ENCODE results near the gene APOBEC3F. TPM values are rescaled to one million over a fixed set of nuclear protein-coding genes. Genes with fewer than 3 reads are reported as not detected.

Gene APOBEC3F
- total RNA-seq, 1 experiment from 2014 or later: not detected

DNA sequence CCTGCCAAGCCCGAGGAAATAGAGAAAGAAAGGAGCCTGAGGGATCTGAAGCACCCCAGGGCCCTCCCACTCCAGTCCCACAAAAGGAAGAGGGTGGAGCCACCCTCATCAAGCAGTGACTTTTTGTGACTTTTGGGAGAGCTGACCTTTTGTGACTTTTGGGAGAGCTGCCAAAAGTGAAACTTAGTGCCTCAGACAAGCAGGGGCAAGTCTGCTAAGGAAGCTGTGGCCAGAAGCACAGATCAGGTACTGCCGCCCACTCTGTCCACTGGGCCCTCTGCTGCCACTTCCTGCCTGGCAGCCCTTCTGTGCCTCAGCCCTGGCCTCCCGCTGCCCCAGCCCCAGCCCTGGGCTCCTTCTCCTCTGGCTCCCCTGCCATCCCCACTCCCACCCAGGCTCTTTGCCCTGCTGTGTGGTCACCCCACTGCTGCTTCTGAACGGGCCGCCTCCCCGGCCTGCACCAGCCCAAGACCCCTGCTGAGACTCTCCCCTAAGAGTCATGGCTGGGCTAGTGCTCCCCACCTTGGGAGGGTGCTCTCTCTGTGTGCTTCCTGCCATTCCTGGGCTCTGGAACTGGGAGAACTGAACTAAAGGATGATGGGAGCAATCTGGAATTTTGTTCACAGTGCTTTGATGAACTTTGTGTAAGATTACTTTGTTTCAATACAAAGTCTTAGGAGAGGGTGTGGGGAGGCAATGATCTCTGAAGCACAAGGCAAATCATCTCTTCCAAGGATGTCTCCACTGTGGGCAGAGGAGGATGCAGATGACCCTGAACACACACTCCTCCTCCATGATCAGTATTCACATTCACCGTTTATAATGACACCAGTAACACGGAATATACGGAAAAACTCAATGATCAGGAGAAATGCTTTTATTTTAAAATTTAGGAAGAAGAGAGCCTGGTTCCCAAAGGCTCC lies 56.7 kb downstream of the APOBEC3F start, which contains the start of gene APOBEC3H:
Gene APOBEC3H, plus strand, starts transcription at position 147 of the 923 bp plus-strand sequence. CDS start 3,035 bp downstream, outside the sequence.
- Histone ChIP-seq H3K27me3 (ENCODE audit: low read length) (no peaks in the 10 kb centered on the region), H3F3A (ENCODE audit: low read length, unreplicated experiment) (no peaks in the 10 kb centered on the region), H3K27ac (ENCODE audit: low read length) (peak within 1 kb of the TSS; percentile 32; the same call in 1 of the 2 replicates), H4K20me1 (ENCODE audit: low read length) (no peaks in the 10 kb centered on the region), H3K4me2 (ENCODE audit: low read length) (no peak within 1 kb of the TSS), H3K9ac (ENCODE audit: low read length) (no peak within 1 kb of the TSS), H3K4me1 (ENCODE audit: insufficient read depth, low read length) (peaks cover 19% of the 10 kb centered on the region), H3K79me2 (ENCODE audit: low read length) (no peaks in the 10 kb centered on the region), H2AFZ (ENCODE audit: low read length) (peak within 1 kb of the TSS; percentile 50; the same call in 1 of the 2 replicates), H3K9me2 (replicated peaks; ENCODE audit: low read length) (no peaks in the 10 kb centered on the region), H3K9me3 (ENCODE audit: low read length) (no peaks in the 10 kb centered on the region), H3K36me3 (ENCODE audit: low read depth, low read length) (no peaks in the 10 kb centered on the region), H3K4me3 (ENCODE audit: low read length) (no peak within 1 kb of the TSS)
- TF ChIP-seq EZH2phosphoT487 (IDR thresholded peaks at IDR 0.05; ENCODE audit: borderline replicate concordance, low read length): no peak
- TF ChIP-seq EZH2 (IDR thresholded peaks at IDR 0.05; ENCODE audit: low read length, unreplicated experiment): no peak
- TF ChIP-seq, protein P1, sequence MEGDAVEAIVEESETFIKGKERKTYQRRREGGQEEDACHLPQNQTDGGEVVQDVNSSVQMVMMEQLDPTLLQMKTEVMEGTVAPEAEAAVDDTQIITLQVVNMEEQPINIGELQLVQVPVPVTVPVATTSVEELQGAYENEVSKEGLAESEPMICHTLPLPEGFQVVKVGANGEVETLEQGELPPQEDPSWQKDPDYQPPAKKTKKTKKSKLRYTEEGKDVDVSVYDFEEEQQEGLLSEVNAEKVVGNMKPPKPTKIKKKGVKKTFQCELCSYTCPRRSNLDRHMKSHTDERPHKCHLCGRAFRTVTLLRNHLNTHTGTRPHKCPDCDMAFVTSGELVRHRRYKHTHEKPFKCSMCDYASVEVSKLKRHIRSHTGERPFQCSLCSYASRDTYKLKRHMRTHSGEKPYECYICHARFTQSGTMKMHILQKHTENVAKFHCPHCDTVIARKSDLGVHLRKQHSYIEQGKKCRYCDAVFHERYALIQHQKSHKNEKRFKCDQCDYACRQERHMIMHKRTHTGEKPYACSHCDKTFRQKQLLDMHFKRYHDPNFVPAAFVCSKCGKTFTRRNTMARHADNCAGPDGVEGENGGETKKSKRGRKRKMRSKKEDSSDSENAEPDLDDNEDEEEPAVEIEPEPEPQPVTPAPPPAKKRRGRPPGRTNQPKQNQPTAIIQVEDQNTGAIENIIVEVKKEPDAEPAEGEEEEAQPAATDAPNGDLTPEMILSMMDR (conservative IDR thresholded peaks at IDR 0.05; ENCODE audit: low read depth, low read length): no peak
- intact Hi-C loops (cut with micrococcal nuclease): no loop called here
- peak; percentile 45; the same call in 1 of the 2 replicates for ATAC-seq
- peak; percentile 18 for DNase-seq
- POLR2A ChIA-PET (ENCODE audit: unreplicated experiment): no interaction called here
- no TSS peak for BruUV-seq (replicated peaks)
- CTCF ChIA-PET: no interaction called here

GRCh38 chr22:39098026-39098425 lies 57.4 kb downstream of the APOBEC3F start:
- Histone ChIP-seq H3F3A (ENCODE audit: low read length, unreplicated experiment) (no peaks in the 10 kb centered on the region), H3K79me2 (ENCODE audit: low read length) (no peaks in the 10 kb centered on the region), H3K36me3 (ENCODE audit: low read depth, low read length) (no peaks in the 10 kb centered on the region), H3K27me3 (ENCODE audit: low read length) (no peaks in the 10 kb centered on the region), H3K27ac (ENCODE audit: low read length) (no peak overlapping the region), H3K4me1 (ENCODE audit: insufficient read depth, low read length) (peaks cover 14% of the 10 kb centered on the region), H4K20me1 (ENCODE audit: low read length) (no peaks in the 10 kb centered on the region), H3K9me2 (replicated peaks; ENCODE audit: low read length) (no peaks in the 10 kb centered on the region), H3K4me2 (ENCODE audit: low read length) (no peak overlapping the region), H3K9ac (ENCODE audit: low read length) (no peak overlapping the region), H2AFZ (ENCODE audit: low read length) (no peak overlapping the region), H3K4me3 (ENCODE audit: low read length) (no peak overlapping the region), H3K9me3 (ENCODE audit: low read length) (no peaks in the 10 kb centered on the region)
- no peak for DNase-seq
- ChIA-PET CTCF (no interaction called here), POLR2A (ENCODE audit: unreplicated experiment) (no interaction called here)
- peak; percentile 40; the same call in 1 of the 2 replicates for ATAC-seq
- TF ChIP-seq, protein P1 (conservative IDR thresholded peaks at IDR 0.05; ENCODE audit: low read depth, low read length): no peak
- no peak for TF ChIP-seq EZH2 (IDR thresholded peaks at IDR 0.05; ENCODE audit: low read length, unreplicated experiment)
- no peak for TF ChIP-seq EZH2phosphoT487 (IDR thresholded peaks at IDR 0.05; ENCODE audit: borderline replicate concordance, low read length)
- intact Hi-C loops (cut with micrococcal nuclease): no loop called here
- BruUV-seq (replicated peaks): no TSS peak

DNA sequence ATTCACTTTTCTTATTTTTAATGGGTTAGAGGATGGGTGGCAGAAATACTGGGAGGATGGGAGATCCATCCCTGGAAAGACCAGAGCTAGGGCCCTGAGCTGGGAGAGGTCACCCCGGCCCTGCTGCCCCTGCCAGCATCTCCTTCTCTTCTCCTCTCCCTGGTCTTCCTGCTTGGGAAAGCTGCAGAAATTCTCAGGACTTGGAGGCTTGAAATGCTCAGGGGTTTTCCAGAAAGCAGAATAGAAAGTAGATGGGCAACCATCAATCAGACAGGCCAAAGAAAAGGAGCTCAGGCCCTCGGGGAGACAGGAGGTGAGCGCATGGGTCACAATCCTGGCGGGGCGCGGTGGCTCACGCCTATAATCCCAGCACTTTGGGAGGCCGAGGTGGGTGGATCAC lies 57.9 kb downstream of the APOBEC3F start:
- no peak overlapping the region for H3K4me3 ChIP-seq (ENCODE audit: low read length)
- DNase-seq (no peak), ATAC-seq (no peak)
- H3K36me3 ChIP-seq (ENCODE audit: low read depth, low read length): no peaks in the 10 kb centered on the region
- no peaks in the 10 kb centered on the region for H3K27me3 ChIP-seq (ENCODE audit: low read length)
- H4K20me1 ChIP-seq (ENCODE audit: low read length): no peaks in the 10 kb centered on the region
- ChIA-PET POLR2A (ENCODE audit: unreplicated experiment) (no interaction called here), CTCF (no interaction called here)
- no peaks in the 10 kb centered on the region for H3F3A ChIP-seq (ENCODE audit: low read length, unreplicated experiment)
- TF ChIP-seq, protein P1 (conservative IDR thresholded peaks at IDR 0.05; ENCODE audit: low read depth, low read length): no peak
- TF ChIP-seq EZH2 (IDR thresholded peaks at IDR 0.05; ENCODE audit: low read length, unreplicated experiment) (no peak), EZH2phosphoT487 (IDR thresholded peaks at IDR 0.05; ENCODE audit: borderline replicate concordance, low read length) (no peak)
- no TSS peak for BruUV-seq (replicated peaks)
- H3K79me2 ChIP-seq (ENCODE audit: low read length): no peaks in the 10 kb centered on the region
- no peaks in the 10 kb centered on the region for H3K9me2 ChIP-seq (replicated peaks; ENCODE audit: low read length)
- H3K4me2 ChIP-seq (ENCODE audit: low read length): no peak overlapping the region
- H3K27ac ChIP-seq (ENCODE audit: low read length): no peak overlapping the region
- no peak overlapping the region for H3K9ac ChIP-seq (ENCODE audit: low read length)
- H2AFZ ChIP-seq (ENCODE audit: low read length): no peak overlapping the region
- H3K9me3 ChIP-seq (ENCODE audit: low read length): no peaks in the 10 kb centered on the region
- H3K4me1 ChIP-seq (ENCODE audit: insufficient read depth, low read length): peaks cover 14% of the 10 kb centered on the region
- intact Hi-C loops (cut with micrococcal nuclease): no loop called here

Measured in PC-3 (cell line).